ENCODE data around the gene GAL3ST2.
A peak's percentile ranks its signal among the peaks of the same experiment; 100 is the strongest.
"Not testable (repeated sequence)": the region's sequence is repeated elsewhere in the genome, so short reads cannot be mapped to it uniquely, and the experiment has no call there.

The GAL3ST2 gene

DNA sequence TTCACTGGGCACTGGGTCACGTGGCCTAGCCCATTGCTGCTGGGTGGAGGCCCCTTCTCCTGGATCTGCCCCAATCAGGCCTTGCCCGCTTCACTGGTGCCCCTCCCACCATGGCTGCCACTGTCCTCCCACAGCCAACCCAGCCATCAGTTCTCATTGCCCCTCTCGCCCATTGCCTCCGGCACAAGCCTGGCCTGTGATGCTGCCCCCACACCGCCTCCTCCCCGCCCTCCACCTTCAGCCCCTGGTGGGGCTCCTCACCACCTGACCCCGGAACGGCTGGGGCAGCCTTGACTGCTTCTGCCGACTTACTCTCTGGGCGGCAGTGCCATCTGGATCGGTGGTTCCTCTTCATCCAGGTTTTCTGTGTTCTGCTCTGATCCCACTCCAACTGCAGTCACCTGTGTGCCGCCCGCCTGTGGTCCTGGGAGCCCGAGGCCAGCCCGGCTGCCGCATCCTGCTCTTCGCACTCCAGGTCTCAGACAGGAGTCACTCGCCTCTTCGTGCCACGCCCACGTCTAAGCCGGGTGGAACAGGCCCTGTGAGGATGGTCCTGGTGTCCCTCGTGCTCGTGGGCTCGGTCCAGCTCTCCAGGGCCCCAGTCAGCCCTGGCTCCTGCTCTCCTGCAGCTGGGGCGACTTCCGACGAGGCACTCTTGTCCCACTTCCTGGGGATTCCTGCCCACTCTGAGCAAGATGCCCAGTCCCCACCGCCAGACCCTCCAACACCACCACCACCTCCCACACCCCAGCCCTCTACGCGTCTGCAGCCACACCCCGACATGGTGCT is 28.0 kb upstream of the GAL3ST2 start:
- no peak for DNase-seq

DNA sequence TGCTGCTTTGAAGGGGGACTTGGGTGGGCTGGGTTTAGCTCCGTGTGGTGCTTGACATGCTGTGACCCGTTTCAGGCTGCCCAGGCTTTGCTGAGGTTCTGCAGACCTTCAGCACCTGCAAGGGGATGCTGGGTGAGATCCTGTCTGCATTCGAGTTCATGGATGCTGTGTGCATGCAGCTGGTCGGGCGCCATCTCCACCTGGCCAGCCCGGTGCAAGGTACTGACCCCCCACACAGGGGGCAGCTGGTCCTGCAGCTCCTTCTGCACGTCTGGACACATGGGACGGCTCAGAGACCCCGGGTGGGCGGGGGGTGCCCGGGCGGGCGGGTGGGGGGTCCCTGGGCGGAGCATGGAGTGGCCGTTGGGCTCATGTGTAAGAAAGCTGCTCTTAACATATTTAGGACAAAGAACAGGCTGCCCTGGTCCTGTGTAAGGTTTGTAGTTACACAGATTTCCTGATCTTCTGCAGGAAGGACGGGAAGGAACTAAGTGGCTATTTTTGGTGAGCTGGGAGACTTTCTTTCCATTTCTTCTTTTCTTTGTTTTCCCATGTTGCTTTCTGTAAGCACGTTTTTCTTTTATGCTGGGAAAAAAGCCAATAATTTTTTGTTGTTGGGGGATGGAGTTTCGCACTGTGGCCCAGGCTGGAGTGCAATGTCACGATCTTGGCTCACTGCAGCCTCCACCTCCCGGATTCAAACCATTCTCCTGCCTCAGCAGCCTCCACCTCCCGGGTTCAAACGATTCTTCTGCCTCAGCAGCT is 26.4 kb upstream of the GAL3ST2 start:
- no peak for DNase-seq

DNA sequence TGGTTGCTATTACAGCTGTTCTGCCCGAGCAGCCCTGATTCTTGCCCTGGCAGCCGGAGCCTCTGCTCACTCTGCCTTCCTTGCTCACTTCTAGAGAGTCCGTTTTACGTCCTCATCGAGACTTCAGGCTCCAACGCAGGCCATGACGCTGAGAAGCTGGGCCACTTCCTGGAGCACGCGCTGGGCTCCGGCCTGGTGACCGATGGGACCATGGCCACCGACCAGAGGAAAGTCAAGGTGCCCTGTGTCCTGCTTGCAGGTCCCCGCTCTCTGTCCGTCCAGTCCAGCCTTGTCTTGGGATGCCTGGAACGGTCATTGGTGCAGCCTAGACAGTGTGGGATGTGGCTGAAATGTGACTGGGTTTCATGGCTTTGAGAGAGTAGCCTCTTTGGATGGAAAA is 25.5 kb upstream of the GAL3ST2 start:
- DNase-seq: no peak

DNA sequence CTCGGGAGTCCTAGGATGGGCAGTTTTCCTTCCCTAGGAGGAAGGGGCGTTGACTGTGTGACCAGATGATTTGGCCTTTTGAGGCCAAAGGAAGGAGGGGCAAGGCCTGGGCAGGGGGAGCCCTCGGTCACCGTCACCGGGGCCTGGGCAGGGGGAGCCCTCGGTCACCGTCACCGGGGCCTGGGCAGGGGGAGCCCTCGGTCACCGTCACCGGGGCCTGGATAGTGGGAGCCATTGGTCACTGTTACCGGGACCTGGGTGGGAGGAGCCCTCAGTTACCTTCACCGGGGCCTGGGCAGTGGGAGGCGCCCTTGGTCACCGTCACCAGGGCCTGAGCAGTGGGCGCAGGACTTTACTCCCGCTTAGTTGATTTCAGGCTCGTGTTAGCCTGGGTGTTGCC is 24.8 kb upstream of the GAL3ST2 start:
- no peak for DNase-seq

DNA sequence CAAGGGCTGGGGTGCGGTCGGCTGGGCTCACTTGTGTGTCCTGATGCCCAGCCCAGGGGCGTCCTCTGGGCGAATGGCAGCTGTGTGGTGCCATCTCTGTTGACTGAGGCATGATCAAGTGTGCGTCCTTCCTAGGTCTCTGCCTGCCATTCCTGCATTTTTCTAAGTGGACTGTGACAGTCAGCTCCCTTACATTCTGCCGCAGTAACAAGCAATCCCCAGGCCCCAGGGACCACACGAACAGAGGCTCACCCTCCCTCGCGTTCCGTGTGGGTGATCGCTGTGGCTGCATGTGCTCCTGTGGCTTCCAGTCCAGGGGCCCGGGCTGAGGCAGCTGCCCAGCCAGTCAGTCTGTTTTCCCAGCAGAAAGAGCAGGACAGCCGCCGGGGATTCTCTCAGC is 24.4 kb upstream of the GAL3ST2 start:
- DNase-seq: no peak

DNA sequence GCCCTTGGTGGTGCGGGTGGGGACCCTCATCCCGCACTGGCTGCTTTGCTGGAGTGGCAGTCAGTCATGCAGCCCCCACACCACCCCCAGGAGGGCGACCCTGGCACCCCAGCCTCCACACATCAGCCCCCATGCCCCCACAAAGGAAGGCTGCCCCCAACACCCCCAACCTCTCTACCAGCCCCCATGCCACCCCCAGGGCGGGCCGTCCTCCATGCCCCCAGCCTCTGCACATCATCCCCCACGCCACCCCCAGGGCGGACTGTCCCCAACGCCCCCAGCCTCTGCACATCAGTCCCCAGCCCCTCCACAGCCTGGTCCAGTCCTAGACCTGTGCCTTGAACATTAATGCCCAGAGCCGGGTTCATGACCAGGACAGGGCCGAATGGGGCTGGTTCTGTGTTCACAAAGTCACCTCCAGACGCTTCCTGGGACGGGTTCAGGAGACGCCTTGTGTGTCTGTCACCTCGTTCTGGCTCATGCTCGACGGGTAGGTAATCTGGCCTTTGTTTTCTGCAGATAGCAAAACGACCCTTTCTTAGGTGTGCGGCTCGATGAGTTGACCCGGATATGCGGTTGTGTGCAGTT is 23.8 kb upstream of the GAL3ST2 start:
- no peak for DNase-seq

DNA sequence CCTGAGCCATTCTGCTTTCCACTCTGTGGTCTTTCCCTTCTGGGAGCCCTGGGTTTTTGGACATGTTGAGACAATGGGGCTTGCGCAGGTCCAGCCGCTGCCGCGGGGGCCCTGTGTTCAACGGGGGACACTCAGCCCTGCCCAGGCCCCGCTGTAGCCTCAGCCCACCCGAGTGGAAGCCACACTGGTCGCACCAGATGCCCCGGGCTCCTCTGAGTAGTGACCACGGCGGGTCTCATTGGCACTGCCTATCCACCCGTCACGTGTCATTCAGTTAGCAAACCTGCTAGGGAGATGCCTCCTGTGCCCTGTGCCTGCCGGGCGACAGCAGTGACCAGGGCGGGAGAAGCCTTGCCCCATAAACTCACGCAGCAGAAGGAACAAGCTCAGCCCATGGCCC is 23.1 kb upstream of the GAL3ST2 start:
- DNase-seq: no peak

DNA sequence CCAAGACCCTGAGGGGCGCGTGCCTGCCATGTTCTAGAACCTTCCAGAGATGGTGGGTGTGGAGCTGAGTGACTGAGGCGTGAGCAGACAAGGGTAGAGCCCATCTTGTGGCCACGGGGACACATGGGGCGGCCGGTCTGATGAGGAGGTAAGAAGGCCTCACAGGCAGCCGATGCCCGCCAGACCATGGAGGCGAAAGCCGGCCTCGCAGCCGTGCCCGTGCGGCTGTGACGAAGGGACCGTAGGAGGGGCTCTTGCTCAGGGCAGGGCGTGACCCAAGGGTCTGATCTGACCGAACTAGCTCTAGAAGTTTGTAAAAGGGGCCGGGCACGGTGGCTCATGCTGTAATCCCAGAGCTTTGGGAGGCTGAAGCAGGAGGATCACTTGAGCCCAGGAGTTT is 22.6 kb upstream of the GAL3ST2 start:
- no peak for DNase-seq

DNA sequence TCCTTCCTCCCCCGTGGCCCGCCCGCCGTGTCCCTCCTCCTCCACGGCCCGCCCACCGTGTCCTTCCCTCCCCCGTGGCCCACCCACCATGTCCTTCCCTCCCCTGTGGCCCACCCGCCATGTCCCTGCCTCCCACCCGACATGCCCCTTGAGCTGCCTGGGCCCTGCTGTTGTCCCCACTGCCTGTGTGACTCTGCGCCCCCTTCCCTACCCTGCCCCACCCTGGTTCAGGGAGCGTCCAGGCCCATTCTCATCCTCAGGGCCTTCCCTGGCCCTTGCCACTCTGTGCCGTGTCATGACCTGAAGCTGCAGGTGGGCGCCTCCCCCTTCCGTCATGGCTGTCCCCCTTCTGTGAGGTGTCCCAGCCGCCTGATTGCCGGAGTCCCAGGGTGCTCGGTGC is 21.5 kb upstream of the GAL3ST2 start:
- DNase-seq: no peak

DNA sequence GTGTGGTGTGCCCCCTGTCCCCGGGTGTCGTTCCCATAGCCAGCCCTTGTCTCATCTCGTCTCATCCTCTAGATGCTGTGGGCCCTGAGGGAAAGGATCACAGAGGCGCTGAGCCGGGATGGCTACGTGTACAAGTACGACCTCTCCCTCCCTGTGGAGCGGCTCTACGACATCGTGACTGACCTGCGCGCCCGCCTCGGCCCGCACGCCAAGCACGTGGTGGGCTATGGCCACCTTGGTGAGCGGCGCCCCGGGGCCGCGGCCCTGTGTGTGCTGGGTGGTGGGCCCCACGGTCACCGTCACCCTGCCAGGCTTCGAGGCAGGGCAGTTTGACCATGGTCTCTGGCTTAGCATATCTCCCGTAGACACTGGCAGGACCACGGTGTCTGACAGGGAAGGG is 20.8 kb upstream of the GAL3ST2 start:
- DNase-seq: no peak

DNA sequence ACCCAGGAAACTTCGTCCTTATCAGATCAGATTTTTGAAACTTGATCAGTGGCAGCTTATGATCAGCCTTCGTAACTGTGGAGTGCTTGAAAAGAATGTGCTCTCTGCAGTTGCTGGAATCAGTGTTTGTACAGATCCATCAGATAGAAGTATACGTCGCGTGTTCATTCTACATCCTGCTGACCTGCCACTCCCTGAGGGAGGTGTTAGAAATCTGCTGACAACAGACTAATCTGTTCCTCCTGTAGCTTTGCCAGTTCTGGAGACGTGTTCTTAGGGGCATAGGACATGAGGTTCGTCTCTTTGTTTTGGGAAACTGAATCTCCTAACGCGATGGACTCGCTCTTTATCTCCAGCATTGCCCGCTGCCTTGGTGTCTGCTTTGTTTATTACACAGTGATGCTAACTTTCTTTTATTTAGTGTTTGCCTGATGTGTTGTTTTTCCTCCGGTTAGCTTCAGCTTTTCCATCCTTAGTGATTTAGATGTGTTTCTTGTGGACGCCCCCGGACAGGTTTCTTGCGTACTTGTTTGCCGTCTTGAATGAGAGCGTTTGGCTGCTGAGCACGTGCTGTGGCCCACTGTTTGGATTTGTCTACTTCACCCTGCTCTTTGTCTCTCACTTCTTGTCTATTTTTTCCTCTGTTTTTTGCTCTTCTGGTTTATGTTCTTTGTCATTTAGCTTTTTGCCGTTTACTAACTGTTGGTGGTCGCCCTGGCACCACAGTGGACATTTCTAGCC is 17.4 kb upstream of the GAL3ST2 start:
- no peak for DNase-seq

DNA sequence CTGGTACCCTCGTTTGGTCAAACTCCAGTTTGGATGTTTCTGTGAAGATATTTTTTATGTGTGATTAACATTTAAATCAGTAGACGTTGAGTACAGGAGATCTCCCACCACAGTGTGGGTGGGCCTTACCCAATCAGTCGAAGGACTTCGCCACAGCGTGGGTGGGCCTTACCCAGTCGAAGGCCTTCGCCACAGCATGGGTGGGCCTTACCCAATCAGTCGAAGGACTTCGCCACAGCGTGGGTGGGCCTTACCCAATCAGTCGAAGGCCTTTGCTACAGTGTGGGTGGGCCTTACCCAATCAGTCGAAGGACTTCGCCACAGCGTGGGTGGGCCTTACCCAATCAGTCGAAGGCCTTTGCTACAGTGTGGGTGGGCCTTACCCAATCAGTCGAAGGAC is 16.7 kb upstream of the GAL3ST2 start:
- DNase-seq: not testable (repeated sequence)

DNA sequence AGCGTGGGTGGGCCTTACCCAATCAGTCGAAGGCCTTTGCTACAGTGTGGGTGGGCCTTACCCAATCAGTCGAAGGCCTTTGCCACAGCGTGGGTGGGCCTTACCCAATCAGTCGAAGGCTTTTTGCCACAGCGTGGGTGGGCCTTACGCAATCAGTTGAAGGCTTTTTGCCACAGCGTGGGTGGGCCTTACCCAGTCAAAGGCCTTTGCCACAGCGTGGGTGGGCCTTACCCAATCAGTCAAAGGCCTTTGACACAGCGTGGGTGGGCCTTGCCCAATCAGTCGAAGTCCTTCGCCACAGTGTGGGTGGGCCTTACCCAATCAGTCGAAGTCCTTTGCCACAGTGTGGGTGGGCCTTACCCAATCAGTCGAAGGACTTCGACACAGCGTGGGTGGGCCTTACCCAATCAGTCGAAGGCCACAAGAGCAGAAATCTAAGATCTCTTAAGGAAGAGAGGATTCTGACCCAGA is 16.3 kb upstream of the GAL3ST2 start:
- no peak for DNase-seq

DNA sequence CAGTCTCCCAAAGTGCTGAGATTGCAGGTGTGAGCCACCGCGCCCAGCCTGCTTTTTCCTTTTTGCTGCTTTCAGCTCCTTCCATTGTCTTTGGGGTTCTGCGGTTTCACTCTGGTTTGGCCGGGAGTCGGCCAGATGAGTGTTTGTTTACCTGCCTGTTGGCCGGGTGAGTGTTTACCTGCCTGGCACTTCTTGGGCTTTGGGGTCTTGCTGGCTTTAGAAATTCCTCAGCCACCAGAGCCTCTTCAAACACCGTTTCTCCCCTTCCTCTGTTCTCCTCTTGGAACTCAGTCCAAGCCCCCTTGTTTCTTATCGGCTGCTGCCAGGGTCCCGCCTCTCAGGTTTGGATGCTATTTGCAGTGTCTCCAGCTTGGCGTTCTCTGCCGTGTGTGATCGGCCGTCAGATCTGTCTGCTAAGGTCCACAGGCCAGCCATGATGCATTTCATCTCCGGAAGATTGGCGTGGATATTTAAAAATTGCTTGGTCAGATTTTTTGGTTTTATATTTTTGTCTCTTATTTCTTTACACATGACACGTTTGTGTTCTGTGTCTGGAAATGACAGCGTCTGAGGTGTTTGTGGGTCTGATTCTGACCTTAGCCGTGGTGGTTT is 14.2 kb upstream of the GAL3ST2 start:
- peak; percentile 40 for DNase-seq

DNA sequence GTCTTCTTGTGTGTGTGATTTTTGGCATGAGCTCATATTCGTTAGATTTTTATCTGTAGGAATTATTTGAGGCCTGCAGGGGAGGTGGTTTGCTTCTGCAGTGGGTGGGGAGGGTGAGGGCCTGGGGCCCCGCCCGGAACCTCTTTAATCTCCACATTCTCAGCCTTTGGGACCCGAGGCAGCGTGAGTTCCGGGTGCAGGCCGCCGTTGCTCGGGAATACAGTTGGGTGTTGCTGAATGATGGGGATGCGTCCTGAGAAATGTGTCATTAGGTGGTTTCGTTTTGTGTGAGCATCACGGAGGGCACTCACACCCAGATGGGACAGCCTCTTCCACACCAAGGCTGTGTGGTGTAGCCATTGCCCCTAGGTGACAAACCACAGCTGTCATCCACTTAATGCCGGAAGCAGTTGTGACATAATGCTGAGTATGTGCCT is 13.7 kb upstream of the GAL3ST2 start:
- DNase-seq: peak; percentile 86

DNA sequence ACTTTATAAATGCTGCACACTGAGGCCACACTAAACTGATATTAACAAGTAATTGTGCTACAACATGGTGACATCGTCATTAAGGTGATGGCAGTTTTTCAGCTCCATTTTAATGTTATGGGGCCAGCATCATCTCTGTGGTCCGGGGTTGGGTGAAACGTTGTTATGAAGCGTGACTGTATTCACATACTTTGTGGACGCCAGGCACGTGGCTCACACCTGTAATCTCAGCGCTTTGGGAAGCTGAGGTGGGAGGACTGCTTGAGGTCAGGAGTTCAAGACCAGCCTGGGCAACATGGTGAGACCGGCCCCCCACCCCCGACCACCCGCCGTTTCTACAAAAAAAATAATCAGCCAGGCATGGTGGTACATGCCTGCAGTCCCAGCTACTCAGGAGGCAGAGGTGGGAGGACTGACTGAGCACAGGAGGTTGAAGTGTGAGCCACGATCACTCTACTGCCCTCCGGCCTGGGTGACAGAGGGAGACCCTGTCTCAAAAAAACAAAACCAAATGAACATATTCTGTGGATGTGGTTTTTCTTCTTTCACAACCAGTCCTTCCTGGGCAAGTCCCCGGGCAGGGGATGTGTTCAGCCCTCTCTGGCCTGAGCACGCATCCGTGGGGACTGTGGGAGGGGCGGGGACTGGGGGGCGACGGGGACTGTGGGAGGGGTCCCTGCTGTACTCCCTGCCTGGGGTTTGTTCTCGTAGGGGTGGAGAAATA is 12.9 kb upstream of the GAL3ST2 start:
- peak; percentile 54 for DNase-seq

DNA sequence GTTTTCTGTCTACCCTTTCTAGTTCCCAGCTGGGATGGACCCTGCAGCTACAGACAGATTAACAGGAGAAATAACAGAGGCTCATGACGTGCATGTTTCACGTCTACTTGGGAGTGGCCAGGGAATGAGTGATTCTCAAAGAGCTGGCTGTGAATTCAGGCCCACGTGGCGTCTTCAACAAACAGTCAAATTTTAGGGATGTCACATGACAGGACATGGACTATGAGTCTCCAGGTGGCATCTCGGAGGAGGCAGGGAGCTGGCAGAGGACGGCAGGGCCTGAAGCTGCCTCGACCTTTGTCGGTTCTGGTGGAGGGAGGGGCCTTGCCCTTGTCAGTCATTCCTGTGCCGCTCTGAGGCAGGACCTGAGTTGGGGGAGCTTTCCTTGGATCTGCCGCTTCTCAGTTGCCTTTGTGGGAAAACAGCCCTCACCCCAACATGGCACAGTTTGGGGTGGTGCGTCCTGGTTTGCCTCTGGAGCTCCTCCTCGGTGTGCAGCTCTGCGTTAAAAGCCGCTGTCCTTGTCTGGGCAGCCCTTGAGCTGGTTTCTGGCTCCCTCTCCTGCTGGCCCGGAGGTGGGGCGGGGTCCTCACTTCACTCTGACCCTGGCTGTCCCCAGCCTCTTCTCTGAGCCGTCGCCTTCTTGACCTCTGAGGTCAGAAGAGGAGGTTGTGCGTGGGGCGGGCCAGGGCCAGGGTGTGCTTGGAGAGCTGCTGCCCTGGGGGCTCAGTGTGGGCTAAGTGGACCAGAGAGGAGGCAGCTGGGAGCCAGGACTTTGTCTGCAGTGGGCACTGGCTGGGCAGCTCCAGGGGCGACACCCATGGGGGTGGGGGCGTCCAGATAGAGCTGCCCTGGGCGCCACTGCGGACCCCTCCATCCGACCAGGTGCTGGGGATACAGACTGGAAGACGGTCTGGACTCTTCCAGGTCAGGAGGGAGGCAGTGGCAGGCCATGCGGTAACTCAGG is 12.1 kb upstream of the GAL3ST2 start:
- no peak for DNase-seq

DNA sequence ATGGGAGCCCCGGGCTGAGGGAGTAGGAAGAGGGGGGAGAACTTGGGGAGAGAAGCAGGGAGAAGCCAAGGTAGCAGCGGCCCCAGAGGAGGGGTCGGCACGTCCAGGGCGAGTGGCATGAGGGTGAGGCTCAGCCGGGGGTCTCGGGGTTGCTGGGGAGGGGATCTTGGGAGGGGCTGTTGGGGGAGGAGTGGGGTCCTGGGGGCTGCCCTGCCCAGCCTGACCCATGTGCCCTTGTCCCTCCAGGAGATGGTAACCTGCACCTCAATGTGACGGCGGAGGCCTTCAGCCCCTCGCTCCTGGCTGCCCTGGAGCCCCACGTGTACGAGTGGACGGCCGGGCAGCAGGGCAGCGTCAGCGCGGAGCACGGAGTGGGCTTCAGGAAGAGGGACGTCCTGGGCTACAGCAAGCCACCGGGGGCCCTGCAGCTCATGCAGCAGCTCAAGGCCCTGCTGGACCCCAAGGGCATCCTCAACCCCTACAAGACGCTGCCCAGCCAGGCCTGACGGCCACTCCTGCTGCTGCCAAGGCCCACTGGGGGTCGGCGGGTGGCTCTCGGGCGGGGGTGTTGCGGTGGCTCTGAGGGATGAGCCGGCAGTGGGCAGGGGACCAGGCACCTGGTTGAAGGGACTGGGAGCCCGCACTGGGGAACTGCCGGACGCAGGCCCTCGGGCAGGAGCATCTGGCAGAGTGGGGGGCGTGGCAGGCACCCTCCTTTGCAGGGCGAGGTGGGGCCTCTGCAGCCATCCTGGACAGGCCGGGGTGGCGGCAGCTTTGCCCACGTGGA is 9.0 kb upstream of the GAL3ST2 start:
- no peak for DNase-seq

DNA sequence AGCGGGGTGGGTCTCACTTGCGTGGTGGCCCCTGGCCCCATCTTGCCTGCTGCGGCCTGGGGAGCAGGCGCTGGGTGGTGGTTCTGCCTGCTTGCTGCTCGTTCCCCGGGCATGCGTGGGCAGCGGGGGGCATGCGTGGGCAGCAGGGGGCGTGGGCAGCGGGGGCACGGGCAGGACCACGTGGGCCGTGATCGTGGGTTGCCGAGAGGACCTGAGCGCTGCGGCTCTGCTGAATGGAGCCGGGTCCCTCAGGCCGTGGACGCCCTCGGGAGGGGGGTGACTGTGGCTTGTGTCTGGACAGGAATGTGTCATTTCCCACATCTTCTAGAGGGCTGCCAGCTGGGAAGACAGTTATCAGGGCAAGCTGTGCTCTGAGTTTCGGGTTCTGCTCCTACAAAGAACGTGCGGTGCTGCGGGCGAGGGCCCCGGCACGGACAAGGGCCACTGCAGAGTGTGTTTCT is 8.3 kb upstream of the GAL3ST2 start:
- DNase-seq: no peak

DNA sequence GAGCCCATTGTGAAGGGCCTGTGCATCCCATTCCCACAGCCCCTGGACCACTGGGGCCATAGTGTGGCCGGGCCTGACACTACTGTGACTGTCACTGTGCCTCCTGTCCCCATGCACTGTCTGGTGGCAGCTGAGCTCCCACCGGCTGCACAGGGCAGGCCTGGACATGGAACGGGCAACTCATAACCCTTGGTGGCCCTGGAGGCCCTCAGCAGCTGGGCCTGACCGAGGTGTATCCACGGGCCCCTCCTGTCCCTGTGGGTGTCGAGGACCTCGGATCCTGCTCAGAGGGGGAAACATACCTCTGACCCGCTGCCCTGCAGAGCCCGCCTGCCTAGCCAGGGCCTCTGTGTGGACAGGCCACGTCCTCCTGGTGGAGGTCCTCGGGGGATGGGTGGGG is 7.8 kb upstream of the GAL3ST2 start:
- DNase-seq: no peak
